Common myeloid progenitor, CD34-positive (primary cell): Measurements from ENCODE around the gene AK2.
A peak's percentile ranks its signal among the peaks of the same experiment; 100 is the strongest.

Experiments used
- CTCF ChIA-PET: fragments of 350-600 bp; sonication (Branson Sonifier 250); formaldehyde crosslinking; loops from one replicate; lab custom pipeline; 2021; ENCODE audit warnings: antibody characterized with exemption; lab: Charles Lee
- POLR2A ChIA-PET: fragments of 350-600 bp; sonication (Branson Sonifier 250); formaldehyde crosslinking; loops from one replicate; lab custom pipeline; 2021; ENCODE audit warnings: antibody characterized with exemption; lab: Charles Lee
- DNase-seq, 3 donors: peaks; one replicate each; pipeline versions ENCODE4 v3.0.0 to v3.0.0-alpha.2; 2013
- H3K27ac ChIP-seq, 2 experiments: 1 replicate in 1 of 2; 2 replicates in 1 of 2; pipeline ENCODE4 v1.7.0; 2013; ENCODE audit warnings: inconsistent platforms in 2 of 2, low read length in 2 of 2, mild to moderate bottlenecking in 2 of 2, low read depth in 1 of 2, moderate library complexity in 1 of 2; ENCODE audit not compliant: severe bottlenecking in 2 of 2, insufficient read depth in 1 of 2, poor library complexity in 1 of 2
- H3K27me3 ChIP-seq, 5 experiments: replicated peaks in 2 of 5; 1 replicate in 3 of 5; 2 replicates in 2 of 5; pipeline versions ENCODE4 v1.6.1 to v1.7.0; 2013; ENCODE audit warnings: low read length in 4 of 5, mild to moderate bottlenecking in 2 of 5, moderate library complexity in 2 of 5, inconsistent platforms in 1 of 5; ENCODE audit not compliant: insufficient read depth in 5 of 5, control insufficient read depth in 4 of 5
- H3K36me3 ChIP-seq, 4 experiments: 1 replicate in 2 of 4; 2 replicates in 2 of 4; pipeline versions ENCODE4 v1.6.1 to v1.7.0; 2013; ENCODE audit warnings: low read length in 3 of 4, control low read depth in 1 of 4, mild to moderate bottlenecking in 1 of 4; ENCODE audit not compliant: control insufficient read depth in 4 of 4, insufficient read depth in 4 of 4
- H3K4me1 ChIP-seq, 4 experiments: 1 replicate in 3 of 4; 2 replicates in 1 of 4; pipeline versions ENCODE4 v1.6.1 to v1.7.1; 2013; ENCODE audit warnings: low read length in 3 of 4, mild to moderate bottlenecking in 3 of 4, control low read depth in 1 of 4, inconsistent platforms in 1 of 4, moderate library complexity in 1 of 4; ENCODE audit not compliant: control insufficient read depth in 4 of 4, insufficient read depth in 4 of 4; ENCODE audit errors: control extremely low read depth in 1 of 4
- H3K4me3 ChIP-seq, 7 experiments: 1 replicate in 4 of 7; 2 replicates in 3 of 7; pipeline versions ENCODE4 v1.5.1 to v1.7.0; 2013; ENCODE audit warnings: mild to moderate bottlenecking in 7 of 7, low read length in 6 of 7, moderate library complexity in 6 of 7, inconsistent platforms in 2 of 7, low read depth in 2 of 7, control low read depth in 1 of 7; ENCODE audit not compliant: insufficient read depth in 4 of 7, control insufficient read depth in 1 of 7; ENCODE audit errors: extremely low read depth in 1 of 7
- H3K9me3 ChIP-seq, 5 experiments: 1 replicate in 4 of 5; 2 replicates in 1 of 5; pipeline versions ENCODE4 v1.6.1 to v1.7.1; 2013; ENCODE audit warnings: low read length in 4 of 5, mild to moderate bottlenecking in 2 of 5, inconsistent platforms in 1 of 5, low read depth in 1 of 5, moderate library complexity in 1 of 5; ENCODE audit not compliant: control insufficient read depth in 4 of 5, insufficient read depth in 2 of 5; ENCODE audit errors: control extremely low read depth in 1 of 5
- WGBS: methylation state at CpG from one replicate; pipeline ENCODE4 v1.1.5; 2013; ENCODE audit not compliant: insufficient coverage; 5-methylcytosine and 5-hydroxymethylcytosine counted together

Gene AK2

GRCh38 chr1:32972814-32973428 is 63.8 kb downstream of the AK2 start:
- H3K27me3 ChIP-seq = peaks cover 6 to 27% (median 13%) of the 10 kb centered on the region in 5 experiments
- DNase-seq = peak in 1 of 3 donors; percentile 38
- H3K9me3 ChIP-seq = no peaks in the 10 kb centered on the region
- ChIA-PET CTCF (no interaction called here), POLR2A (interaction anchor here (0.6 to 1.3 kb wide), 3 partner anchors 8 to 19 kb away, joined by 3 to 4 read pairs (median 3); no protein-coding TSS in a partner anchor)
- peak overlapping the region; percentile 40 to 79 (median 58) for H3K4me3 ChIP-seq
- WGBS = under 1% methylated on average over 38 of the region's 58 CpGs
- no peaks in the 10 kb centered on the region for H3K36me3 ChIP-seq
- peaks cover 2 to 10% (median 8%) of the 10 kb centered on the region in 4 experiments for H3K4me1 ChIP-seq
- H3K27ac ChIP-seq = no peak overlapping the region

GRCh38 chr1:32971576-32971975 is 65.1 kb downstream of the AK2 start:
- Histone ChIP-seq H3K4me1 (peaks cover 2 to 10% (median 7%) of the 10 kb centered on the region in 4 experiments), H3K27ac (no peak overlapping the region), H3K9me3 (no peaks in the 10 kb centered on the region), H3K36me3 (no peaks in the 10 kb centered on the region), H3K4me3 (no peak overlapping the region), H3K27me3 (peaks cover 6 to 27% (median 13%) of the 10 kb centered on the region in 5 experiments)
- WGBS = 100% methylated on average over 2 of the region's 3 CpGs
- DNase-seq = no peak
- POLR2A ChIA-PET = interaction anchor here (1.2 to 1.3 kb wide), 2 partner anchors 9 to 21 kb away, joined by 3 to 4 read pairs; no protein-coding TSS in a partner anchor
- CTCF ChIA-PET = interaction anchor here (0.8 to 1.3 kb wide), 4 partner anchors 9 to 32 kb away, joined by 3 to 6 read pairs (median 4); no protein-coding TSS in a partner anchor

- DNase-seq = no peak
- Histone ChIP-seq H3K4me3 (no peak overlapping the region), H3K9me3 (no peaks in the 10 kb centered on the region), H3K4me1 (peaks cover 2 to 10% (median 7%) of the 10 kb centered on the region in 4 experiments), H3K36me3 (no peaks in the 10 kb centered on the region), H3K27ac (no peak overlapping the region), H3K27me3 (peaks cover 6 to 27% (median 13%) of the 10 kb centered on the region in 5 experiments)
- no CpG with 5 or more reads among the region's 1 CpG for WGBS
- ChIA-PET POLR2A (no interaction called here), CTCF (interaction anchor here (0.7 to 1.3 kb wide), 2 partner anchors 10 to 15 kb away, joined by 3 to 4 read pairs; no protein-coding TSS in a partner anchor)
Observed at GRCh38 chr1:32971156-32971555, 65.5 kb downstream of the AK2 start.

- no peak for DNase-seq
- Histone ChIP-seq H3K36me3 (no peaks in the 10 kb centered on the region), H3K27ac (no peak overlapping the region), H3K4me1 (peaks cover 2 to 15% (median 11%) of the 10 kb centered on the region in 4 experiments), H3K4me3 (no peak overlapping the region), H3K9me3 (no peaks in the 10 kb centered on the region), H3K27me3 (peaks cover 6 to 27% (median 13%) of the 10 kb centered on the region in 5 experiments)
- POLR2A ChIA-PET = interaction anchor here (0.6 to 1.2 kb wide), 2 partner anchors 11 to 29 kb away, joined by 4 to 5 read pairs; no protein-coding TSS in a partner anchor
- CTCF ChIA-PET = interaction anchor here (3.3 kb wide), 1 partner anchor 12 kb away, joined by 12 read pairs; no protein-coding TSS in a partner anchor
Observed at GRCh38 chr1:32969566-32969965, 67.1 kb downstream of the AK2 start.

- Histone ChIP-seq H3K4me3 (no peak overlapping the region), H3K27me3 (peaks cover 6 to 25% (median 11%) of the 10 kb centered on the region in 5 experiments), H3K4me1 (peaks cover 2 to 18% (median 14%) of the 10 kb centered on the region in 4 experiments), H3K36me3 (no peaks in the 10 kb centered on the region), H3K27ac (no peak overlapping the region), H3K9me3 (no peaks in the 10 kb centered on the region)
- CTCF ChIA-PET = interaction anchor here (0.7 to 3.3 kb wide), 5 partner anchors 13 to 57 kb away, joined by 3 to 12 read pairs (median 3); no protein-coding TSS in a partner anchor
- DNase-seq = no peak
- POLR2A ChIA-PET = interaction anchor here (1.1 kb wide), 1 partner anchor 13 kb away, joined by 4 read pairs; no protein-coding TSS in a partner anchor
- 85% methylated on average over 2 of the region's 4 CpGs for WGBS
Observed at GRCh38 chr1:32967888-32968568, 68.7 kb downstream of the AK2 start.

- ChIA-PET POLR2A (no interaction called here), CTCF (interaction anchor here (1.5 to 3.3 kb wide), 2 partner anchors 15 to 58 kb away, joined by 3 to 12 read pairs; no protein-coding TSS in a partner anchor)
- 100% methylated on average over 2 of the region's 2 CpGs for WGBS
- Histone ChIP-seq H3K36me3 (no peaks in the 10 kb centered on the region), H3K4me3 (no peak overlapping the region), H3K4me1 (peaks cover 9 to 23% (median 19%) of the 10 kb centered on the region in 4 experiments), H3K27ac (no peak overlapping the region), H3K9me3 (no peaks in the 10 kb centered on the region), H3K27me3 (peaks cover 0 to 13% (median 3%) of the 10 kb centered on the region in 5 experiments)
- DNase-seq = no peak
Observed at GRCh38 chr1:32966900-32967299, 69.8 kb downstream of the AK2 start.
